Measurements from ENCODE around the gene LILRB5. TPM values are rescaled to one million over a fixed set of nuclear protein-coding genes. Genes with fewer than 3 reads are reported as not detected.
"Not testable (repeated sequence)": the region's sequence is repeated elsewhere in the genome, so short reads cannot be mapped to it uniquely, and the experiment has no call there.

The LILRB5 gene
- total RNA-seq, 1 experiment from 2014 or later: not detected

- no peak for DNase-seq
- no peak overlapping the region for H3K27ac Mint-ChIP-seq (ENCODE audit: unreplicated experiment)
- intact Hi-C loops (cut with micrococcal nuclease; ENCODE audit: unreplicated experiment): no loop called here
- H3K36me3 Mint-ChIP-seq (ENCODE audit: insufficient read depth, unreplicated experiment): no peaks in the 10 kb centered on the region
- CTCF ChIA-PET: no interaction called here
- peaks cover 100% of the 10 kb centered on the region for H3K27me3 Mint-ChIP-seq (ENCODE audit: unreplicated experiment)
- H3K4me3 Mint-ChIP-seq (ENCODE audit: low read depth, unreplicated experiment): no peak overlapping the region
- TF ChIP-seq CTCF (IDR thresholded peaks at IDR 0.05; ENCODE audit: unreplicated experiment): no peak
- no peaks in the 10 kb centered on the region for H3K4me1 Mint-ChIP-seq (ENCODE audit: low read depth, unreplicated experiment)
- no TSS peak for BruUV-seq (replicated peaks)
- H3K9me3 Mint-ChIP-seq (ENCODE audit: low read depth, unreplicated experiment): no peaks in the 10 kb centered on the region
Measured at GRCh38 chr19:54275951-54276350, 18.9 kb upstream of the LILRB5 start.

GRCh38 chr19:54274516-54274915, 17.4 kb upstream of the LILRB5 start:
- BruUV-seq (replicated peaks); H3K9me3 Mint-ChIP-seq (ENCODE audit: low read depth, unreplicated experiment); H3K4me1 Mint-ChIP-seq (ENCODE audit: low read depth, unreplicated experiment); DNase-seq; H3K4me3 Mint-ChIP-seq (ENCODE audit: low read depth, unreplicated experiment); intact Hi-C loops (cut with micrococcal nuclease; ENCODE audit: unreplicated experiment); H3K27ac Mint-ChIP-seq (ENCODE audit: unreplicated experiment); H3K36me3 Mint-ChIP-seq (ENCODE audit: insufficient read depth, unreplicated experiment): not testable (repeated sequence)
- H3K27me3 Mint-ChIP-seq (ENCODE audit: unreplicated experiment): peaks cover 100% of the 10 kb centered on the region
- CTCF ChIA-PET: interaction anchor here (0.5 kb wide), 1 partner anchor 79 kb away, joined by 3 read pairs; no protein-coding TSS in a partner anchor

- BruUV-seq (replicated peaks): no TSS peak
- no peak overlapping the region for H3K4me3 Mint-ChIP-seq (ENCODE audit: low read depth, unreplicated experiment)
Measured at GRCh38 chr19:54273821-54274220, 16.7 kb upstream of the LILRB5 start.

GRCh38 chr19:54272181-54272580, 15.1 kb upstream of the LILRB5 start:
- BruUV-seq (replicated peaks); H3K36me3 Mint-ChIP-seq (ENCODE audit: insufficient read depth, unreplicated experiment); DNase-seq; intact Hi-C loops (cut with micrococcal nuclease; ENCODE audit: unreplicated experiment); H3K9me3 Mint-ChIP-seq (ENCODE audit: low read depth, unreplicated experiment); H3K4me3 Mint-ChIP-seq (ENCODE audit: low read depth, unreplicated experiment); CTCF ChIA-PET; H3K4me1 Mint-ChIP-seq (ENCODE audit: low read depth, unreplicated experiment); H3K27ac Mint-ChIP-seq (ENCODE audit: unreplicated experiment): not testable (repeated sequence)
- H3K27me3 Mint-ChIP-seq (ENCODE audit: unreplicated experiment): peaks cover 100% of the 10 kb centered on the region

More at GRCh38 chr19:54273821-54274220, 16.7 kb upstream of the LILRB5 start:
- intact Hi-C loops (cut with micrococcal nuclease; ENCODE audit: unreplicated experiment): no loop called here
- Mint-ChIP-seq H3K9me3 (ENCODE audit: low read depth, unreplicated experiment) (no peaks in the 10 kb centered on the region), H3K27me3 (ENCODE audit: unreplicated experiment) (peaks cover 100% of the 10 kb centered on the region), H3K27ac (ENCODE audit: unreplicated experiment) (no peak overlapping the region), H3K36me3 (ENCODE audit: insufficient read depth, unreplicated experiment) (no peaks in the 10 kb centered on the region), H3K4me1 (ENCODE audit: low read depth, unreplicated experiment) (no peaks in the 10 kb centered on the region)
- no peak for DNase-seq
- CTCF ChIA-PET: interaction anchor here (0.5 to 0.7 kb wide), 3 partner anchors 34 to 683 kb away, joined by 3 read pairs; no protein-coding TSS in a partner anchor
- no peak for TF ChIP-seq CTCF (IDR thresholded peaks at IDR 0.05; ENCODE audit: unreplicated experiment)

GRCh38 chr19:54271587-54271986, 14.5 kb upstream of the LILRB5 start:
- H3K9me3 Mint-ChIP-seq (ENCODE audit: low read depth, unreplicated experiment); intact Hi-C loops (cut with micrococcal nuclease; ENCODE audit: unreplicated experiment); BruUV-seq (replicated peaks); H3K27ac Mint-ChIP-seq (ENCODE audit: unreplicated experiment); DNase-seq; H3K36me3 Mint-ChIP-seq (ENCODE audit: insufficient read depth, unreplicated experiment); H3K4me3 Mint-ChIP-seq (ENCODE audit: low read depth, unreplicated experiment); CTCF ChIA-PET; H3K4me1 Mint-ChIP-seq (ENCODE audit: low read depth, unreplicated experiment): not testable (repeated sequence)
- peaks cover 100% of the 10 kb centered on the region for H3K27me3 Mint-ChIP-seq (ENCODE audit: unreplicated experiment)

- TF ChIP-seq CTCF (IDR thresholded peaks at IDR 0.05; ENCODE audit: unreplicated experiment): no peak
- H3K36me3 Mint-ChIP-seq (ENCODE audit: insufficient read depth, unreplicated experiment): no peaks in the 10 kb centered on the region
- CTCF ChIA-PET: no interaction called here
- intact Hi-C loops (cut with micrococcal nuclease; ENCODE audit: unreplicated experiment): no loop called here
- H3K27ac Mint-ChIP-seq (ENCODE audit: unreplicated experiment): no peak overlapping the region
- no TSS peak for BruUV-seq (replicated peaks)
- no peak for DNase-seq
- peaks cover 100% of the 10 kb centered on the region for H3K27me3 Mint-ChIP-seq (ENCODE audit: unreplicated experiment)
- no peaks in the 10 kb centered on the region for H3K9me3 Mint-ChIP-seq (ENCODE audit: low read depth, unreplicated experiment)
- H3K4me3 Mint-ChIP-seq (ENCODE audit: low read depth, unreplicated experiment): no peak overlapping the region
- no peaks in the 10 kb centered on the region for H3K4me1 Mint-ChIP-seq (ENCODE audit: low read depth, unreplicated experiment)
Measured at GRCh38 chr19:54271106-54271505, 14.0 kb upstream of the LILRB5 start.
